ENCODE data around the gene TLR10.
A peak's percentile ranks its signal among the peaks of the same experiment; 100 is the strongest.

Gene TLR10, protein sequence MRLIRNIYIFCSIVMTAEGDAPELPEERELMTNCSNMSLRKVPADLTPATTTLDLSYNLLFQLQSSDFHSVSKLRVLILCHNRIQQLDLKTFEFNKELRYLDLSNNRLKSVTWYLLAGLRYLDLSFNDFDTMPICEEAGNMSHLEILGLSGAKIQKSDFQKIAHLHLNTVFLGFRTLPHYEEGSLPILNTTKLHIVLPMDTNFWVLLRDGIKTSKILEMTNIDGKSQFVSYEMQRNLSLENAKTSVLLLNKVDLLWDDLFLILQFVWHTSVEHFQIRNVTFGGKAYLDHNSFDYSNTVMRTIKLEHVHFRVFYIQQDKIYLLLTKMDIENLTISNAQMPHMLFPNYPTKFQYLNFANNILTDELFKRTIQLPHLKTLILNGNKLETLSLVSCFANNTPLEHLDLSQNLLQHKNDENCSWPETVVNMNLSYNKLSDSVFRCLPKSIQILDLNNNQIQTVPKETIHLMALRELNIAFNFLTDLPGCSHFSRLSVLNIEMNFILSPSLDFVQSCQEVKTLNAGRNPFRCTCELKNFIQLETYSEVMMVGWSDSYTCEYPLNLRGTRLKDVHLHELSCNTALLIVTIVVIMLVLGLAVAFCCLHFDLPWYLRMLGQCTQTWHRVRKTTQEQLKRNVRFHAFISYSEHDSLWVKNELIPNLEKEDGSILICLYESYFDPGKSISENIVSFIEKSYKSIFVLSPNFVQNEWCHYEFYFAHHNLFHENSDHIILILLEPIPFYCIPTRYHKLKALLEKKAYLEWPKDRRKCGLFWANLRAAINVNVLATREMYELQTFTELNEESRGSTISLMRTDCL

GRCh38 chr4:38782452-38783108, at the start of gene TLR10:
TLR10 (minus strand) TSS chr4:38782990; CDS start chr4:38775590, 7,400 bp downstream.
- TF ChIP-seq EGR1 (IDR thresholded peaks at IDR 0.05): no peak
- TF ChIP-seq CEBPB (IDR thresholded peaks at IDR 0.05): no peak
- no peak for TF ChIP-seq EP300 (IDR thresholded peaks at IDR 0.05; ENCODE audit: borderline replicate concordance)
- TF ChIP-seq, protein P1, sequence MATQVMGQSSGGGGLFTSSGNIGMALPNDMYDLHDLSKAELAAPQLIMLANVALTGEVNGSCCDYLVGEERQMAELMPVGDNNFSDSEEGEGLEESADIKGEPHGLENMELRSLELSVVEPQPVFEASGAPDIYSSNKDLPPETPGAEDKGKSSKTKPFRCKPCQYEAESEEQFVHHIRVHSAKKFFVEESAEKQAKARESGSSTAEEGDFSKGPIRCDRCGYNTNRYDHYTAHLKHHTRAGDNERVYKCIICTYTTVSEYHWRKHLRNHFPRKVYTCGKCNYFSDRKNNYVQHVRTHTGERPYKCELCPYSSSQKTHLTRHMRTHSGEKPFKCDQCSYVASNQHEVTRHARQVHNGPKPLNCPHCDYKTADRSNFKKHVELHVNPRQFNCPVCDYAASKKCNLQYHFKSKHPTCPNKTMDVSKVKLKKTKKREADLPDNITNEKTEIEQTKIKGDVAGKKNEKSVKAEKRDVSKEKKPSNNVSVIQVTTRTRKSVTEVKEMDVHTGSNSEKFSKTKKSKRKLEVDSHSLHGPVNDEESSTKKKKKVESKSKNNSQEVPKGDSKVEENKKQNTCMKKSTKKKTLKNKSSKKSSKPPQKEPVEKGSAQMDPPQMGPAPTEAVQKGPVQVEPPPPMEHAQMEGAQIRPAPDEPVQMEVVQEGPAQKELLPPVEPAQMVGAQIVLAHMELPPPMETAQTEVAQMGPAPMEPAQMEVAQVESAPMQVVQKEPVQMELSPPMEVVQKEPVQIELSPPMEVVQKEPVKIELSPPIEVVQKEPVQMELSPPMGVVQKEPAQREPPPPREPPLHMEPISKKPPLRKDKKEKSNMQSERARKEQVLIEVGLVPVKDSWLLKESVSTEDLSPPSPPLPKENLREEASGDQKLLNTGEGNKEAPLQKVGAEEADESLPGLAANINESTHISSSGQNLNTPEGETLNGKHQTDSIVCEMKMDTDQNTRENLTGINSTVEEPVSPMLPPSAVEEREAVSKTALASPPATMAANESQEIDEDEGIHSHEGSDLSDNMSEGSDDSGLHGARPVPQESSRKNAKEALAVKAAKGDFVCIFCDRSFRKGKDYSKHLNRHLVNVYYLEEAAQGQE (IDR thresholded peaks at IDR 0.05; ENCODE audit: low read depth): no peak
- no peak for TF ChIP-seq CREB1 (IDR thresholded peaks at IDR 0.05; ENCODE audit: low read depth)
- TF ChIP-seq RAD21 (IDR thresholded peaks at IDR 0.05; ENCODE audit: low read depth): peak; percentile 60
- TF ChIP-seq TEAD4 (IDR thresholded peaks at IDR 0.05): no peak
- TF ChIP-seq TCF12 (IDR thresholded peaks at IDR 0.05; ENCODE audit: low read depth): no peak
- no peak for TF ChIP-seq ZBTB7A (IDR thresholded peaks at IDR 0.05; ENCODE audit: low read depth)

- no peak for TF ChIP-seq RAD21 (IDR thresholded peaks at IDR 0.05; ENCODE audit: low read depth)
- TF ChIP-seq, protein P2, sequence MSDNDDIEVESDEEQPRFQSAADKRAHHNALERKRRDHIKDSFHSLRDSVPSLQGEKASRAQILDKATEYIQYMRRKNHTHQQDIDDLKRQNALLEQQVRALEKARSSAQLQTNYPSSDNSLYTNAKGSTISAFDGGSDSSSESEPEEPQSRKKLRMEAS (IDR thresholded peaks at IDR 0.05): no peak
- no peak for TF ChIP-seq EGR1 (IDR thresholded peaks at IDR 0.05)
These were observed 49.4 kb upstream of the TLR10 start for GRCh38 chr4:38832206-38832605.

DNA sequence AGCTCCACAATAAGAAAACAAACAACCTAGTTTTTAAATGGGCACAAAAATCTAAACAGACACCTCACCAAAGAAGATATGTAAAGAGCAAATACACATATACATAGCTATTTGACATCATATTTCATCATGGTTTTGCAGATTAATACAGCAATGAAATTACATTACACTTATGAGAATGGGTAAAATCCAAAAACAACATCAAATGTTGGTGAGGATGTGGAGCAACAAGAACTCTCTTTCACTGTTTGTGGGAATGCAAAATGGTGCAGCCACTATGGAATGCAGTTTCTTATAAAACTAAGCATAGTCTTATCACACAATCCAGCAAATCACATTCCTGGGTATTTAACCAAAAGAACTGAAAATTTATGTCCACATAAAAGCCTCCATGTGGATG, 48.9 kb upstream of the TLR10 start:
- TF ChIP-seq ZBTB7A (IDR thresholded peaks at IDR 0.05; ENCODE audit: low read depth): no peak
- no peak for TF ChIP-seq EP300 (IDR thresholded peaks at IDR 0.05; ENCODE audit: borderline replicate concordance)
- TF ChIP-seq, protein P3, sequence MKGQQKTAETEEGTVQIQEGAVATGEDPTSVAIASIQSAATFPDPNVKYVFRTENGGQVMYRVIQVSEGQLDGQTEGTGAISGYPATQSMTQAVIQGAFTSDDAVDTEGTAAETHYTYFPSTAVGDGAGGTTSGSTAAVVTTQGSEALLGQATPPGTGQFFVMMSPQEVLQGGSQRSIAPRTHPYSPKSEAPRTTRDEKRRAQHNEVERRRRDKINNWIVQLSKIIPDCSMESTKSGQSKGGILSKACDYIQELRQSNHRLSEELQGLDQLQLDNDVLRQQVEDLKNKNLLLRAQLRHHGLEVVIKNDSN (IDR thresholded peaks at IDR 0.05): no peak
- no peak for TF ChIP-seq CEBPB (IDR thresholded peaks at IDR 0.05)
- TF ChIP-seq, protein P2 (IDR thresholded peaks at IDR 0.05): no peak

- no peak for TF ChIP-seq EP300 (IDR thresholded peaks at IDR 0.05; ENCODE audit: borderline replicate concordance)
- no peak for TF ChIP-seq FOXM1 (IDR thresholded peaks at IDR 0.05; ENCODE audit: borderline replicate concordance, low read depth)
- TF ChIP-seq, protein P3 (IDR thresholded peaks at IDR 0.05): no peak
- no peak for TF ChIP-seq TCF12 (IDR thresholded peaks at IDR 0.05; ENCODE audit: low read depth)
- TF ChIP-seq RAD21 (IDR thresholded peaks at IDR 0.05; ENCODE audit: low read depth): no peak
- TF ChIP-seq TEAD4 (IDR thresholded peaks at IDR 0.05): no peak
- TF ChIP-seq, protein P2 (IDR thresholded peaks at IDR 0.05): no peak
- no peak for TF ChIP-seq CEBPB (IDR thresholded peaks at IDR 0.05)
These were observed 46.4 kb upstream of the TLR10 start for GRCh38 chr4:38829237-38829636.

- TF ChIP-seq RAD21 (IDR thresholded peaks at IDR 0.05; ENCODE audit: low read depth): no peak
- TF ChIP-seq ZBTB7A (IDR thresholded peaks at IDR 0.05; ENCODE audit: low read depth): no peak
These were observed 41.0 kb upstream of the TLR10 start for GRCh38 chr4:38823766-38824165.

- TF ChIP-seq, protein P2 (IDR thresholded peaks at IDR 0.05): no peak
- no peak for TF ChIP-seq FOXM1 (IDR thresholded peaks at IDR 0.05; ENCODE audit: borderline replicate concordance, low read depth)
- no peak for TF ChIP-seq RAD21 (IDR thresholded peaks at IDR 0.05; ENCODE audit: low read depth)
- TF ChIP-seq, protein P3 (IDR thresholded peaks at IDR 0.05): no peak
- TF ChIP-seq NFIC (IDR thresholded peaks at IDR 0.05): no peak
- no peak for TF ChIP-seq EP300 (IDR thresholded peaks at IDR 0.05; ENCODE audit: borderline replicate concordance)
- TF ChIP-seq TCF12 (IDR thresholded peaks at IDR 0.05; ENCODE audit: low read depth): no peak
- TF ChIP-seq EGR1 (IDR thresholded peaks at IDR 0.05): no peak
- TF ChIP-seq YY1 (IDR thresholded peaks at IDR 0.05; ENCODE audit: low read depth): no peak
- no peak for TF ChIP-seq TEAD4 (IDR thresholded peaks at IDR 0.05)
- no peak for TF ChIP-seq ZBTB7A (IDR thresholded peaks at IDR 0.05; ENCODE audit: low read depth)
- TF ChIP-seq TAF1 (IDR thresholded peaks at IDR 0.05; ENCODE audit: low read depth): no peak
- no peak for TF ChIP-seq CREB1 (IDR thresholded peaks at IDR 0.05; ENCODE audit: low read depth)
- TF ChIP-seq, protein P1 (IDR thresholded peaks at IDR 0.05; ENCODE audit: low read depth): no peak
- no peak for TF ChIP-seq CEBPB (IDR thresholded peaks at IDR 0.05)
These were observed 40.0 kb upstream of the TLR10 start for GRCh38 chr4:38822748-38823303.

Measured in Ishikawa (cell line).